T-helper 1 cell treated with Interleukin-12 subunit alpha and Interleukin-12 subunit beta and Interleukin-4 antibody, amounts not matched to agents 30 ng/mL and 1 ng/mL, for 36 hours (primary cell): ENCODE results near the gene CRYBG1. TPM values are rescaled to one million over a fixed set of nuclear protein-coding genes. Genes with fewer than 3 reads are reported as not detected.

Source experiments
- intact Hi-C: fragments of 100-400 bp; cut with micrococcal nuclease; formaldehyde crosslinking; loops from one replicate; pipeline ENCODE4 v1.15.1; 2024
- total RNA-seq: library from RNA; stranded (reverse); gene quantifications from 2 replicates; pipeline ENCODE4 v1.2.3, GENCODE V29; 2022

The CRYBG1 gene
- total RNA-seq, 1 donor from 2014 or later = 16.9 TPM

GRCh38 chr6:106490436-106490835 is 129.9 kb downstream of the CRYBG1 start:
- intact Hi-C loops = no loop called here

GRCh38 chr6:106490974-106491373 is 130.5 kb downstream of the CRYBG1 start:
- intact Hi-C loops = no loop called here

- intact Hi-C loops = no loop called here
Measured at GRCh38 chr6:106495014-106495413, 134.5 kb downstream of the CRYBG1 start.

GRCh38 chr6:106496823-106497222 is 136.3 kb downstream of the CRYBG1 start:
- intact Hi-C loops = no loop called here

- intact Hi-C loops = no loop called here
Measured at GRCh38 chr6:106501960-106502371, 141.4 kb downstream of the CRYBG1 start.

- intact Hi-C loops = no loop called here
Measured at GRCh38 chr6:106502559-106502958, 142.0 kb downstream of the CRYBG1 start.

GRCh38 chr6:106508277-106508676 is 147.8 kb downstream of the CRYBG1 start:
- intact Hi-C loops = no loop called here

- intact Hi-C loops = no loop called here
Measured at GRCh38 chr6:106508834-106509233, 148.3 kb downstream of the CRYBG1 start.

GRCh38 chr6:106509420-106510089 is 149.0 kb downstream of the CRYBG1 start:
- intact Hi-C loops = loop anchor here (1.0 to 10.0 kb wide), 7 partner anchors 16 to 1205 kb away; partner anchors contain the start of genes ATG5, MTRES1, PDSS2 and PREP

- intact Hi-C loops = loop anchor here (1.0 to 10.0 kb wide), 7 partner anchors 15 to 1204 kb away; partner anchors contain the start of genes ATG5, MTRES1, PDSS2 and PREP
Measured at GRCh38 chr6:106510090-106510970, 149.8 kb downstream of the CRYBG1 start.

- intact Hi-C loops = loop anchor here (1.0 to 10.0 kb wide), 9 partner anchors 9 to 1203 kb away; partner anchors contain the start of genes ATG5, PDSS2, PREP and QRSL1
Measured at GRCh38 chr6:106511288-106512047, 151.0 kb downstream of the CRYBG1 start.

GRCh38 chr6:106512048-106512967 is 151.8 kb downstream of the CRYBG1 start:
- intact Hi-C loops = loop anchor here (1.0 to 10.0 kb wide), 8 partner anchors 8 to 1202 kb away; partner anchors contain the start of genes PDSS2, PREP, QRSL1 and RTN4IP1

GRCh38 chr6:106512968-106513574 is 152.6 kb downstream of the CRYBG1 start:
- intact Hi-C loops = loop anchor here (1.0 to 10.0 kb wide), 8 partner anchors 7 to 1202 kb away; partner anchors contain the start of genes PDSS2, PREP, QRSL1 and RTN4IP1

- intact Hi-C loops = loop anchor here (2.0 to 10.0 kb wide), 4 partner anchors 115 to 1201 kb away; partner anchors contain the start of genes PDSS2, PREP, QRSL1 and RTN4IP1
Measured at GRCh38 chr6:106513808-106514582, 153.5 kb downstream of the CRYBG1 start.

- intact Hi-C loops = loop anchor here (5.0 to 10.0 kb wide), 3 partner anchors 943 to 1200 kb away; partner anchors contain the start of genes PDSS2 and PREP
Measured at GRCh38 chr6:106514583-106514885, 154.0 kb downstream of the CRYBG1 start.

- intact Hi-C loops = loop anchor here (10.0 kb wide), 1 partner anchor 1199 kb away; no protein-coding TSS in a partner anchor
Measured at GRCh38 chr6:106515582-106515981, 155.1 kb downstream of the CRYBG1 start.

- intact Hi-C loops = loop anchor here (10.0 kb wide), 1 partner anchor 1198 kb away; no protein-coding TSS in a partner anchor
Measured at GRCh38 chr6:106516616-106517015, 156.1 kb downstream of the CRYBG1 start.

- intact Hi-C loops = loop anchor here (10.0 kb wide), 1 partner anchor 1197 kb away; no protein-coding TSS in a partner anchor
Measured at GRCh38 chr6:106517706-106518105, 157.2 kb downstream of the CRYBG1 start.
